ENCODE data around the gene GADL1. TPM values are rescaled to one million over a fixed set of nuclear protein-coding genes. Genes with fewer than 3 reads are reported as not detected.

Gene GADL1
- total and polyA plus RNA-seq, 3 donors from 2014 or later: 0.08 to 0.30 TPM; not detected in 1

GRCh38 chr3:30912301-30912700, 17.8 kb upstream of the GADL1 start:
- intact Hi-C loops (cut with DNase I; ENCODE audit: low total_unique reads): no loop called here
- no peaks in the 10 kb centered on the region for H3K4me1 ChIP-seq

GRCh38 chr3:30908456-30909037, 14.1 kb upstream of the GADL1 start:
- no peaks in the 10 kb centered on the region for H3K4me1 ChIP-seq
- intact Hi-C loops (cut with DNase I; ENCODE audit: low total_unique reads): no loop called here
- DNase-seq: no peak
- H3K36me3 ChIP-seq (ENCODE audit: low read depth, missing control alignments): no peaks in the 10 kb centered on the region
- H3K27ac ChIP-seq: no peak overlapping the region
- TF ChIP-seq POLR2A (IDR thresholded peaks at IDR 0.05) (no peak), CTCF (IDR thresholded peaks at IDR 0.05) (no peak)
- no peak overlapping the region for H3K4me3 ChIP-seq
- 63 to 66% methylated on average over 7 of the region's 7 CpGs for WGBS, 2 donors
- no peaks in the 10 kb centered on the region for H3K27me3 ChIP-seq
- H3K9me3 ChIP-seq: no peaks in the 10 kb centered on the region

More at GRCh38 chr3:30912301-30912700, 17.8 kb upstream of the GADL1 start:
- no peak overlapping the region for H3K4me3 ChIP-seq
- H3K36me3 ChIP-seq (ENCODE audit: low read depth, missing control alignments): no peaks in the 10 kb centered on the region
- H3K27ac ChIP-seq: no peak overlapping the region
- no peaks in the 10 kb centered on the region for H3K27me3 ChIP-seq
- no peaks in the 10 kb centered on the region for H3K9me3 ChIP-seq
- DNase-seq: no peak
- no peak for TF ChIP-seq CTCF (IDR thresholded peaks at IDR 0.05)

GRCh38 chr3:30904996-30905395, 10.5 kb upstream of the GADL1 start:
- no peaks in the 10 kb centered on the region for H3K4me1 ChIP-seq
- no peak overlapping the region for H3K27ac ChIP-seq
- no peaks in the 10 kb centered on the region for H3K36me3 ChIP-seq (ENCODE audit: low read depth, missing control alignments)
- intact Hi-C loops (cut with DNase I; ENCODE audit: low total_unique reads): no loop called here
- H3K4me3 ChIP-seq: no peak overlapping the region
- H3K9me3 ChIP-seq: no peaks in the 10 kb centered on the region
- DNase-seq: no peak
- TF ChIP-seq POLR2A (IDR thresholded peaks at IDR 0.05) (no peak), CTCF (IDR thresholded peaks at IDR 0.05) (no peak)
- WGBS, 2 donors: 79 to 83% methylated on average over 4 of the region's 4 CpGs
- H3K27me3 ChIP-seq: no peaks in the 10 kb centered on the region

- Histone ChIP-seq H3K27me3 (no peaks in the 10 kb centered on the region), H3K9me3 (no peaks in the 10 kb centered on the region), H3K27ac (no peak overlapping the region), H3K36me3 (ENCODE audit: low read depth, missing control alignments) (no peaks in the 10 kb centered on the region), H3K4me3 (no peak overlapping the region), H3K4me1 (no peaks in the 10 kb centered on the region)
- WGBS, 2 donors: 83 to 90% methylated on average over 5 of the region's 5 CpGs
- no peak for TF ChIP-seq CTCF (IDR thresholded peaks at IDR 0.05)
- TF ChIP-seq POLR2A (IDR thresholded peaks at IDR 0.05): no peak
- intact Hi-C loops (cut with DNase I; ENCODE audit: low total_unique reads): no loop called here
- DNase-seq: no peak
These were observed 868 bp upstream of the GADL1 start for GRCh38 chr3:30895329-30895728.

- TF ChIP-seq CTCF (IDR thresholded peaks at IDR 0.05) (no peak), POLR2A (IDR thresholded peaks at IDR 0.05) (no peak)
- H3K9me3 ChIP-seq: no peaks in the 10 kb centered on the region
- H3K27me3 ChIP-seq: no peaks in the 10 kb centered on the region
- intact Hi-C loops (cut with DNase I; ENCODE audit: low total_unique reads): no loop called here
- H3K36me3 ChIP-seq (ENCODE audit: low read depth, missing control alignments): no peaks in the 10 kb centered on the region
- H3K4me1 ChIP-seq: no peaks in the 10 kb centered on the region
- no peak for DNase-seq
- no peak overlapping the region for H3K27ac ChIP-seq
- H3K4me3 ChIP-seq: peak overlapping the region; percentile 36 to 52
- 24 to 47% methylated on average over 8 of the region's 8 CpGs for WGBS, 2 donors
These were observed 659 bp downstream of the GADL1 start for GRCh38 chr3:30893678-30894325.
